Measurements from ENCODE around the gene PPP1R9B.

GRCh38 chr17:50103941-50104340 is 46.5 kb downstream of the PPP1R9B start:
- TF ChIP-seq CTCF (IDR thresholded peaks at IDR 0.05 in 2 of 3, conservative IDR thresholded peaks at IDR 0.05 in 1 of 3; ENCODE audit: borderline replicate concordance in 1 of 3, insufficient read depth in 1 of 3, low read depth in 2 of 3, low read length in 2 of 3) (no peak), EZH2 (IDR thresholded peaks at IDR 0.05) (no peak), EZH2phosphoT487 (IDR thresholded peaks at IDR 0.05; ENCODE audit: borderline replicate concordance) (no peak), EGR1 (IDR thresholded peaks at IDR 0.05; ENCODE audit: low read depth) (no peak), POLR2AphosphoS5 (IDR thresholded peaks at IDR 0.05; ENCODE audit: low read depth, low read length) (no peak)

Data from HCT116 (cell line).